NK-92 (cell line): ENCODE data around the gene DNAI2.
"Not testable (repeated sequence)": the region's sequence is repeated elsewhere in the genome, so short reads cannot be mapped to it uniquely, and the experiment has no call there.

Experiments
- DNase-seq: peaks from one replicate; lab custom pipeline; 2025; ENCODE audit not compliant: unreplicated experiment; lab: John Stamatoyannopoulos, UW

The DNAI2 gene

GRCh38 chr17:74245145-74245831 lies 28.7 kb upstream of the DNAI2 start:
- no peak for DNase-seq

DNA sequence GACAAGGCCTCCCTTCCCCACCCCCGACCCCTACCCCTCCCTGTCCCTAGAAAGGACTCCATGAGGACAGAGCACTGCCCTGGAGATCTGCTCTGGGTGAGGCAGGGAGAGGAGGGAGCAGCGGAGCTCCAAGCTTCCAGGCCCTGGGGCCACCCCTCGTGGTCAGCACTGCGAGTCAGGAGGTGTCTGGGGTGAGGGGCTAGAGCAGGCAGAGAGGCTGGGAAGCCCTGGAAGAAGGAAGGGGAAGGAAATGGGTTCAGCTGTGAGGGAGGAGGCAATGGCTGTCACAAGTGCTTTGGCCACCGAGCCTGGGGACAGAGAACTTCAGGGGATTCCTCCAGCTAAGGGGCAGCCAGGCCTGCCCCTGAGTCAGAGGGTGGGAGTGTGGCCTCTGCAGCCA lies 28.2 kb upstream of the DNAI2 start:
- DNase-seq = no peak

DNA sequence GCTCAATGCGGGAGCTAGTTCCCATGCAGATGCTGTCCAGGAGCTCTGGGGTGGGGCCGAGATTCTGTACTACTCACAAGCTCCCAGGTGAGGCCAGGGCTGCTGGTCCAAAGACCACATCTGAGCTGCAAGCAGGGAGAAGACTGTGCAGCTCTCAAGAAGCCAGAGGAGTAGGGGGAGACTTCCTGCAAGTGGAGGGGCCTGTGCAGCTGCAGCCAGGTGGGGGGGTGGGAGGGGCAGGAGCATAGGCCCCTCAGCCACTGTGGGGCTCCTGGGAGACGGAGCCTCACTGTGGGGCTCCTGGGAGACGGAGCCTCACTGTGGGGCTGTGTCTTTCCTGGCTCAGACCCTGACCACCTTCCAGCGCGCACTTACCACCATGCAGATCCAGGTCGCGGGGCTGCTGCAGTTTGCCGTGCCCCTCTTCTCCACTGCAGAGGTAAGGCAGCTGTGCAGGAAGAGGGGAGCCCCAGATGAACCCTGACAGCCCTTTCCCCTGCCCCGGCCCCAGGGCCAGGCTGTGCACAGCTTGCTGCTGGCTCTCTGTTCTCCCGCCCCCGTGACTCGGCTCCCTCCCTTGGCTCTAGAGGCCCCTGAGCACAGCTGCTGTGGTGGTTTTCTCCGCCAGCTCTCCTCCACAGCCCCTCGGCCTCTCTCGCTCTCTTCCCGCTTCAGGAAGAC lies 24.3 kb upstream of the DNAI2 start:
- no peak for DNase-seq

DNA sequence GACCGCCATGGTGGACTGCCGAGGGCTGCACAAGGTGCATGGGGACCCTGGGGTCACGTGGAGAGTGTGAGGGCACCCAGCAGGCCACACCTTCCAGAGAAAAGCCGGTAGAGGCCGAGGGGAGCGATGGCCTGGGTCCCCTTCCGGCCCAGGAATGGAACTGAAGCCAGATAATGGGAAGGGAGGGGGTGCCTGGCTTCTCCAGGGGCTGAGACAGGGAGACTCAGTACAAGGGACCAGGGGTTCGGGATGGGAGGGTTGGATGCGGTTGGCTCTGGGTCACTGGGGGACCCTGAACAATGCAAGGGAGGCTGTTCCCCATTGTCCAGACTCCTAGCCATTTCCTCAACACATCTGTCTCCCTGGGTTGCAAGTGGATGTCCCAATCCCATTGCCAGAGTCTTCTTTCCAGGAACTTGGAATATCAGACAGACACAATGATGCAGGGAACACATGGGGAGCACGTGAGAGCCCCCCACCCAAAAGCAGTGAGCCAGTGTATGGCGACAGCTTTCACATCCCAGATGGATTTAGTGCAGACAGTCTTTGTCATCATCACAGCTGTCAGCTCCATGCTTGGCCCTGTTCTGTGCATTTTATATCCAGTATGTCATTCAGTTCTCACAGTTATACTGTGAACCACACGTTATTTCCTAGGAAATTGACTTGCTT lies 23.6 kb upstream of the DNAI2 start:
- no peak for DNase-seq

GRCh38 chr17:74251051-74251450 lies 23.0 kb upstream of the DNAI2 start:
- no peak for DNase-seq

DNA sequence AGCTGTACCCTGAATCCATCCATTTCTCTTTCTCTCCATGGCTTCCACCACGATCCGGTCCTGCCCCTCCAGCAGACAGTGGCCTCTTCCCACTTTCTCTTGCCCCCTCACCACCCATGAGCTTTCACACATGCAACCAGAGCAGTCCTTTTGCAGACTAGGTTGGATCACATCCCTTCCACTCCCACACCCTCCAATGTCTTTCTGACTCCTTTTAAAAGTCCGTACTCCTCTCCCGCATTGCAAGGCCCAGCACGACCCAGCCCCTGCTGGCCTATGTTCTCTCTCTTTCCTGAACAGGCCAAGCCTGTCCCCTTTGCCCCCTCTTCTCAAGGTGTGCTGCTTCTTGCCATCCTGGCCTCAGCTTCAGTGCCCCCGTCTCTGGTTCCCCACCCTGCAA lies 22.5 kb upstream of the DNAI2 start:
- DNase-seq = no peak

- DNase-seq = no peak
These were observed 21.8 kb upstream of the DNAI2 start for GRCh38 chr17:74252211-74252610.

DNA sequence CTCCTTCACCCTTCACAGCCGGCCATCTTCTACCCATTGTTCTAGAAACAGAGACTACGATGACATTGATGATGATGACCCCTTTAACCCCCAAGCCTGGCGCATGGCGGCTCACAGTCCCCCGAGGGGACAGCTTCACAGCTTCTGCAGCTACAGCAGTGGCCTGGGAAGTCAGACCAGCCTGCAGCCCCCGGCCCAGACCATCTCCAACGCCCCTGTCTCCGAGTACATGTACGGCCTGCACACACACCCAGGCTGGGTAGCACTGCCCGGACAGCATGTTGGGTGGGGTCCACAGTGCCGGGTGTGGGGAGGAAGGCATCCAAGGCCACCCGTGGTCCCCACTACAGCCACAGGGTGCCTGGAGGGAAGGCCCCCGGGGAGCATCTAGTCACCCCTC lies 21.0 kb upstream of the DNAI2 start:
- no peak for DNase-seq

DNA sequence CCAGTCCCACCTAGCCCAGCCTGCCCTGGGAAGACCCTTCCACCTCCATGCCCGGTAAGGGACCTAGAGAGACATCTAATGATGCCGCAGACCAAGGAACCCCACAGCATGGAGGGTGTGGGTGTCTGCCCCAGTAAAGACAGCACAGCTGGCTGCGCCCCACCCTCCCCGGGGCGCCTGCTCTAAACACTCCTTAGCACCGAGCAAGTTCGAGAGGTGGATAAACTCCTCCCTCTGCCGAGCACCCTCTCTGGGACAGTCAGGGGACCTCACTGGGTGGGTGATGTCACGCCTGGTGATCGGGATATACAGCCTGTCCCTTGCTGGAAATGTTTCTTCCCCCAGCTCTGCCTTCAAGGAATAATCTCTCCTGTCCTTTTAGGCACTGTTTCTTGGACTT lies 16.7 kb upstream of the DNAI2 start:
- no peak for DNase-seq

- DNase-seq = no peak
These were observed 14.1 kb upstream of the DNAI2 start for GRCh38 chr17:74259667-74260524.

DNA sequence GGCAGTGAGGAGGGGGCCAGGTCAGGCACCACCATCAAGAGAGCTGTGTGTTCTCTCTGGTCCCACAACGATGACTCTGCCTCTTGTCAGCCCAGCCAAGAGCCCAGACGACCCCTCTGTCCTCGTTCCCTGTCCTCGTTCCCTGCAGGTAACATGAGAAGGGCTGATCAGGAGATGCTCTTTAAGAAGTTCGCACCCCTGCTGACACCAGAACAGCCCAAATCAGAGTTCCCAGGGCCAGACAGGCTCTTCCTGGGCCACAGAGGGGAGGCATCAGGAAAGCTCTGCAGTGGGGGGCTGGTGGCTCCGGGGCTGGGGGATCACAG lies 13.5 kb upstream of the DNAI2 start:
- DNase-seq = no peak

DNA sequence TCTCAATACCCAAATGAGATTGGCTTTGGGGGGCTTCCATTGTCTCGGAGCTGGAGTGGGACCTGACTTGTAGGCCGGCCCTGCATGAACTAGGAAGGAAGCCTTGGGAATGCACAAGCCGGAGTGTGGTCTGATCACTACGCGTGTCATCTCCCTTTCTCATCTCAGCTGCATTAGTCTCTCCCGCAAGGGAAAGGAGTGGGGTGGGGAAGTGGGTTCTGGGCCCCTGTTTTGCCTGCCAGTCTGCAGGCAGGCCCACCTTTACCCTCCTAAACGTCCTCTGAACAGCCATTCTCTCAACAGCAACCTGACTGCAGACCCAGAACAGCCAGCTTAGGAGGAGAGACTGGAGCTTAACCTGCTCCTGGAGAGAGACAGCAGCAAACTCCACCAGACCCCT lies 11.4 kb upstream of the DNAI2 start:
- no peak for DNase-seq

DNA sequence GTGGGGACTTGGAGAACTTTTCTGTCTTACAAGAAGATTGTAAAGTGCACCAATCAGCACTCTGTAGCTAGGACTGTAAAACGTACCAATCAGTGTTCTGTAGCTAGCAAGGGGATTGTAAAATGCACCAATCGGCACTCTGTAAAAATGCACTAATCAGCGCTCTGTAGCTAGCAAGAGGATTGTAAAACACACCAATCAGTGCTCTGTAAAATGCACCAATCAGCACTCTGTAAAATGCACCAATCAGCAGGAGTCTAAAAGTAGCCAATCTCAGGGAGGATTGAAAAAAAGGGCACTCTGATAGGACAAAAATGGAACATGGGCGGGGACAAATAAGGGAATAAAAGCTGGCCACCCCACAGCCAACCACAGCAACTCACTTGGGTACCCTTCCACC lies 7.0 kb upstream of the DNAI2 start:
- not testable (repeated sequence) for DNase-seq

DNA sequence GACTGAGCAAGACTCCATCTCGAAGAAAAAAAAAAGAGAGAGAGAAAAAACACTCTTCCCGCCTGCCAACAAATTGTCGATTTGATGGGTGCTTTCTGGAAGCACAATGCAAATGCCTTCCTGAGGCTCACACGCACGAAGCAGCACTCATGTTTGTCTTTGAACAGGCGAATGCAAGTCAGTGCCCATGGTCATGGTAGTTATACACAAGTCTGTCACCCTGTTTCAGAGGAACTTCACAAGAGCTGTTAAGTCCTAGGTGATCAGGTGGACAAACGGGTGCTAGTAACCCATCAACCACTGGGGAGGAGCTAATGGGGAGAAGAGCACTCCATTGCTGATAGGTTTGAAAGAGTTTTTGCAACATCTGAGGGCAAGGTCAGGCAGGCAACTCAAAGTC lies 6.5 kb upstream of the DNAI2 start:
- no peak for DNase-seq

DNA sequence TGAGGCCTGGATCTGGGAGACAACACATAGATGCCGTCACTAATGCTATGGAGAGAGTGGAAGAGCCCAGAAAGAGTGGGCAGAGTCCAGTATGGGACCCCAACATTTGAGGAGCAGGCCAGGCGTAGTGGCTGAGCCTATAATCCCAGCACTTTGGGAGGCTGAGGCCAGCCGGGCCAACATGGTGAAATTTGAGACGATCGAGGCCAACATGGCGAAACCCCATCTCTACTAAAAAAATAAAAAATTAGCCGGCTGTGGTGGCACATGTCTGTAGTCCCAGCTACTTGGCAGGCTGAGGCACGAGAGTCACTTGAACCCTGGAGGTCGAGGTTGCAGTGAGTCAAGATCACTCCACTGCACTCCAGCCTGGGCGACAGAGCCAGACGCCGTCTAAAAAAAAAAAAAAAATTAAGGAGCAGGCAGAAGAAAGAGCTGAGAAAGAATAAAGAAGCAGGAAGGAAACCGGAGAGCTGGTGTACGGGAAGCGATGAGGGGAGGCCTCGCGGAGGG lies 6.0 kb upstream of the DNAI2 start:
- no peak for DNase-seq

DNA sequence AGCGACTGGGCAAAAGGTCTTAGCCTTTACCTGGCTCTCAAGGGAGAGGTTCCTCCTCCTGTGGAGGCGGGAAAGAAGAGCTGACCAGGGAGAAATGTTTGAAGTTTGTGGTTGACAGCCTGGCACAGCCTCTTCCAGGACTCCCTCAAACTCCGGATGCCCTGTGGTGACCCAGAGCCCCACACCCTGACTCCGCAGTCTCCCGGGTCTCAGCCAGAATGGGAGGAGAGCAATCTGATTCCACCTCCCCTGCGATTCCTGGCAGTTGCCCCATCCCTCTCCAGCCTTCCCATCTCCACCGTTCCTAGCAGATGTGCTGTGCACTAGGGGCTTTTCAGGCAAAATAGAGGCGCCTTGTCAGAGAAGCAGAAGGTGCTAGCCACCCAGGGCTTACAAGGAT lies 5.5 kb upstream of the DNAI2 start:
- DNase-seq = no peak

DNA sequence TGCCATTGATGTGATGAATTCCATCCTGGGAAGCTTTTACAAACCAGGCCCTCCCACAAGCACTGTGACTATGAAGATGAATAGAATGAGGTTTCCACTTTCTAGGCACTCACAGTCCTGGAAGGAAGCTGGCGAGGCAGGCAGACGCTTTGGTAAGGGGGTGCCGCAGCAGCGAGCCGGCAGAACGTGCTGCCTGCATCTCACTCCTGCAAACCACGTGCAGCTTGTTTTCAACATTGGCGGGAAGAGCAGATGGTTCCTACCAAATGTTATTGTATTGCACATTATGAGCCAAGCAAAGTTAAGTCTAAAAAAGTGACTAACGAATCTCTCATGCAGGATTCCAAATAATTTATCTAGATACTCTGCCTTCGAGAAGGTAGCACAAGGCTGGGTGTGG lies 3.7 kb upstream of the DNAI2 start:
- no peak for DNase-seq

DNA sequence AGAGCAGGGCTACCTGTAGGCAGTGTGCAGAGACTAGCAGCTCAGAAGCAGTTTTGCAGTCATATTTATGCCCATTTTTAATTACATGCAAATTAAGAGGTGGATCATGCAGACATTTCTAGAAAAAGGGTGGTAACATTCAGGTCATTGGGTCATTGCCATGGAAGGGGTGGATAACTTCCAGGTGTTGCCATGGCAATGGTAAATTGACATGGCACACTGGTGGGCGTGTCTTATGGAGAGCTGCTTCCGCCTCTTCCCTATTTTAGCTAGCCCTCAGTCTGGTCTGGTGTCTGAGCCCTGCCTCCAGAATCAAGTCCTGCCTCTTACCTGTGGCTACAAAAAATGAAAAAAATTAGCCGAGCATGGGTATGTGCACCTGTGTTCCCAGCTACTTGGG lies 2.8 kb upstream of the DNAI2 start:
- no peak for DNase-seq

- DNase-seq = no peak
These were observed 2.0 kb upstream of the DNAI2 start for GRCh38 chr17:74271901-74272561.

DNA sequence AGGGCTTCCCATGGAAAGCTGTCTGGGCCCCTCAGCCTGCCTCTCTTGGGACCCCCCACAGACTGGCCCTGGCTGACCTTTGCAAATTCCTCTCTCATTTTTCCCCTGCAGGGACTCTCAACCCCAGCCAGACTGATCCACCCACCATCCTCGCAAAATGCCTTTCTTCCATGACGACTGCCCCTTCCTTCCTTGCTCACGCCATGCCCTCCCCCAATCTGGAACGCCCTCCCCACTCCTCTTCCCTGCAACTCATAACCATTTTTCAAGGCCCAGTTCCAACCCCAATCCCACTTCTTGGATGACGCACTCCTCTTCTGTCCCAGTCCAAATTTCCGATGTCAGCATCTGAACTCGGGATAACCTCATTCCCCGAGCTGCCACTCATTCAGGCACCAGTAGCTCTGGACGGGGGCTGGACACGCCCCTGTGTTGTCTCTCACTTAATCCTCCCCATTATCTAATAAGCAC lies 1.3 kb upstream of the DNAI2 start:
- DNase-seq = no peak
